ENCODE measurements around the gene RCAN2. TPM values are rescaled to one million over a fixed set of nuclear protein-coding genes. Genes with fewer than 3 reads are reported as not detected.

The RCAN2 gene
- total RNA-seq, 1 experiment from 2014 or later = 0.86 TPM

DNA sequence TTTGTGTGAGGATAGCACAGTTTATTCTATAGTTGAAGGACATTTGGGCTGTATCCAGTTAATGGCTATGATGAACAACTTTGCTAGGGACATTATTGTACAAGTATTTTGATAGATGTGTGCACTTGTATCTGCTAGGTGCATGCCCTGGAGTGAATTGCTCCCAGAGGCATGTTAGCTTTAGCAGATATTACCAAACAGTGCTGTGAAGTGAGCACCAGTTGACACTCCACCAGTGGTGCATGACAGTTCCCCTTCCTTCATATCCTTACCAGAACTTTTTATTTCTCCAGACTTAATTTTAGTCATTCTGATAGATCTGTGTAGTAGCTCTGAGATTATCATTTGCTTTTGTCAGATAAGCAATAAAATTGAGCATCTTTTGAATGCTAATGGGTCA, 271.6 kb downstream of the RCAN2 start:
- no peak for DNase-seq (ENCODE audit: low read depth)

DNA sequence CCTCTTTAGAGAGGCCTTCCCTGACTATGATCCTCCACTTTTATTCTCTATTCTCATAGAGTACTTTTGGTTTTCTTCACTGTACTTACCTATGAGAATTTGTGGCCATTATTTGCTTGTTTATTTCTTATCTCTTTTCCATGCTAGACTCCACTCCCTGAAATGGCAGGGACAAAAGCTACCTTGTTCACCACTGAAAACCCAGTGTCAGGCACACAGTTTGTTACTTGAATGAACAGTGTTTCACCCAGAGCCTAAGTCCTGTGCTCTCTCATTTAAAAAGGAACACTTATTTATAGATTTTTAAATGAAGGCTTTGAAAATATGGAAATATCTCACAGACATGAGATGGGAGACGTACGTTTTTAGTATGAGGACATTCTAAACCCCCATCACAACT, 272.8 kb downstream of the RCAN2 start:
- DNase-seq (ENCODE audit: low read depth) = no peak

DNA sequence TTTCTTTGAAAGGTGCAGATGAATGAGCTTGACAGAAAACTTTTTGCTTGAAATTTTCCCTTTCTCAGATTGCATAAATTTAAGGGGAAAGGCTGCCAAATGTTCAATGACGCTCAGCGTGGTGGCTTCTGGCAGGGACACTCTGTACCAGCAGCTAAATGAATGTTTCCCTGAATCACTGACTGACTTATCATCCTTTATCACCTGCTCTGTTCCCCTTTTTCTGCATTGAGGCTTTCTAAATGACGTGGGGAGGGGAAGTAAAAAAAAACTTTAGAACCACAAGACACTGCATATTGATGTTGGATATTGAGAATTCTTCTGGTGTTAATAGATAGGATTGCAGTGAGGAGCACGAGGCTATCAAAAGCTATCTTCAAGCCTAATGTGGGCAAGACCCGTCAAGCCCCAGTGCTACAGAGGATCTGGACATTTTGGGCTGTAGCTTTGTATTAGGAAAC, 273.5 kb downstream of the RCAN2 start:
- DNase-seq (ENCODE audit: low read depth) = peak; percentile 75

DNA sequence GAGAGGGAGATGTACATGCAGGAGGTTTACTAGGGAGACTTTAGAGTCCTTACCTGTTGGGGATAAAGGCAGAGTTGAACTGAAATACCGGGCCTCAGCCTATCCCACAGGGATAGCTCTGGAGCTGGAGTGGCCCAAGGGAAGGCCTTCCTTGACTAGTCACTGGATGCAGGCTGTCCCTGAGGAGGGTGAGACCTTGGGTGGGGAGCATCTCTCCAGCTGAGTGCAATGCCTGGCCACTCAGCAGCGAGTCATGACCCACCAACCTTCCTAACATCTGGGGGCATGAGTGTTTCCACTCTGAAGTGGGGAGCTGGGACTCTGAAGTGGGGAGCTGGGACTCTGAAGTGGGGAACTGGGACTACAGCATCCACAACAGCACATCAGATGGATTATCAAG, 274.4 kb downstream of the RCAN2 start:
- peak; percentile 27 for DNase-seq (ENCODE audit: low read depth)

DNA sequence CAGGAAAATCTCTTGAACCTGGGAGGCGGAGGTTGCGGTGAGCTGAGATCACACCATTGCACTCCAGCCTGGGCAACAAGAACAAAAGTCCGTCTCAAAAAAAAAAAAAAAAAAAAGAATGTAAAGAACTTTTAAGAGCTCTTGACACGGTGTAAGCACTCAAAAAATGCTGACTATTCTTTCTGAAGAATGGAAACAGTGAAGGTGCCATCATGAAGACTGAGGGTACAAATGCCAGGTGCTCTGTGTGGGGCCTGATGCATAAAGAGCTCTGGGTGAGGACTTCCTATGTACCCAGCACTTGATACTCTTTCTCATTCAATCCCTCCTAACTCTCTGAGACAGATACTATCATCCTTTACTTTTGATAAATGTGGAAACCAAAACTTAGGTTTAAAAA, 275.5 kb downstream of the RCAN2 start:
- DNase-seq (ENCODE audit: low read depth) = no peak

DNA sequence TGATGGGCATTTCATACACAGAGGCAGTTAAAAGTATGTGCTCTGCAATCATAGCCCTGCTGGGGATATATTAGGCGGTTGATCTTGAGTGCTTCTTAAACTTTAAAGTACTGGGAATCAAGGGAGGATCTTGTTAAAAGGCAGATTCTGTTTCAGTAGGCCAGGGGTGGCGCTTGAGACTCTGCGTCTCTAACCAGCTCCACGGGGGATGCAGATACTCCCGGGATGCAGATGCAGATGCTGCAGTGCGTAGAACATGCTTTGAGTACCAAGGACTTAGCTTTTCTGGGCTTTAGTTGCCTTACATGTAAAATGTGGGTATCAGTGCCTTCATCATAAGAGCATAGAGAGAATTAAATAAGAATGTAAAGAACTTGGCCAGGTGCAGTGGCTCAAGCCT, 276.0 kb downstream of the RCAN2 start:
- no peak for DNase-seq (ENCODE audit: low read depth)

DNA sequence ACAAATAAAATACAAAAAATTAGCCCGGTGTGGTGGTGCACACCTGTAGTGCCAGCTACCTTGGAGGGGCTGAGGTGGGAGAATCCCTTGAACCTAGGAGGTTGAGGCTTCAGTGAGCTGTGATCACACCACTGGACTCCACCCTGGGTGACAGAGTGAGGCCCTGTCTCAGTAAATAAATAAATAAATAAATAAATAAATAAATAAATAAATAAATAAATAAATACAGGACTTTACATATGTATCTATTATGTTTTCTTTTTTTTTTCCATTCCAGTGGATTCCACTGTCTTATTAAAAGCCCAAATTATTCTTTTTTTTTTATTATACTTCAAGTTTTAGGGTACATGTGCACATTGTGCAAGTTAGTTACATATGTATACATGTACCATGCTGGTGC, 279.3 kb downstream of the RCAN2 start:
- DNase-seq (ENCODE audit: low read depth) = no peak

DNA sequence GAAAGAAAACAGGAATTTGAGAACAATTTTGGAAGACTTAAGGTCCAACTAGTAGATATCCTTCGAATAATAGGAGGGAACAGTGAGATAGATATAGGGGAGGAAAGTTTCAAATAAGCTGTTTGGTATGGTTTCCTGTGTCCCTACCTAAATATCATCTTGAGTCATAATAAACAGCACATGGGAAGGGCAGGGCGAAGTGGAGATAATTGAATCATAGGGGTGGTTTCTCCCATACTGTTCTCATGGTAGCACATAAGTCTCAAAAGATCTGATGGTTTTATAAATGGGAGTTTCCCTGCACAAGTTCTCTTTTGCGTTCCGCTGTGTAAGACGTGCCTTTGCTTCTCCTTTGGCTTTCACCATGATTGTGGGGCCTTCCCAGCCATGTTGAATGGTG, 281.0 kb downstream of the RCAN2 start:
- DNase-seq (ENCODE audit: low read depth) = no peak

DNA sequence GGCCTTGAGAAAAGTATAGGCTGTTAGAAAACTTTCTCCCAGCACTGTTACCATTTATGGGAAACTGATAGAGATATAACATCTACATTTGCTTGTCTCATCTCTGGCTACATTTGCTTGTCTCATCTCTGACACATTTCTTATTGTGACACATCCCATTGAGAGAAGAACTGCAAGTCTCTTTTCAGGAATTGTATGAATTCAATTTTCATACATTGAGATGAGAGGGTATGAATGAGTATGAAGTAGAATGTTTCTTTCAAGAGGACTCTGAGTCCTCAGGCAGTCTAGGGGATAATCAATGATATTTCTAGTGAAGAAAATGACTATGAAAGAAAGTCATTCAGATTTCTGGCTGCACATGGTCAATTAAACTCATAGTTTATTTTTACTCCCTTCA, 282.9 kb downstream of the RCAN2 start:
- no peak for DNase-seq (ENCODE audit: low read depth)

DNA sequence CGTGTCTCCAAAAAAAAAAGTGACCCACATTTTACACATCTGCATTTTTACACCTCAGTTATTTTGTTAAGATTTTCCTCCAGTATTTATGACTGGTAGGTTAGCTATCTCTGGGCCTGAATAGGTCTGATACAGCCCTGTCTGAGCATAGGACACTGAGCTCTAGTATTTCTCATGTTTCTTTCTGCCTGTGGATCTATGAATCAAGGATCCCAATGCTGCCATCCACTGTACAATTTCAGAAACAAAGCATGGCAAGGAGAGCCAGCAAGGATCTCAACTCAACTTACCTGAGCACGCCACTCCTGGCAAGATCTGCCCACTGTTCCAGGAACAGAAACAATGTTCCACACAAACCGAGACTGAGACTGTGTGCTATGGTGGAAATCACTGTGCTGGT, 284.1 kb downstream of the RCAN2 start:
- no peak for DNase-seq (ENCODE audit: low read depth)

DNA sequence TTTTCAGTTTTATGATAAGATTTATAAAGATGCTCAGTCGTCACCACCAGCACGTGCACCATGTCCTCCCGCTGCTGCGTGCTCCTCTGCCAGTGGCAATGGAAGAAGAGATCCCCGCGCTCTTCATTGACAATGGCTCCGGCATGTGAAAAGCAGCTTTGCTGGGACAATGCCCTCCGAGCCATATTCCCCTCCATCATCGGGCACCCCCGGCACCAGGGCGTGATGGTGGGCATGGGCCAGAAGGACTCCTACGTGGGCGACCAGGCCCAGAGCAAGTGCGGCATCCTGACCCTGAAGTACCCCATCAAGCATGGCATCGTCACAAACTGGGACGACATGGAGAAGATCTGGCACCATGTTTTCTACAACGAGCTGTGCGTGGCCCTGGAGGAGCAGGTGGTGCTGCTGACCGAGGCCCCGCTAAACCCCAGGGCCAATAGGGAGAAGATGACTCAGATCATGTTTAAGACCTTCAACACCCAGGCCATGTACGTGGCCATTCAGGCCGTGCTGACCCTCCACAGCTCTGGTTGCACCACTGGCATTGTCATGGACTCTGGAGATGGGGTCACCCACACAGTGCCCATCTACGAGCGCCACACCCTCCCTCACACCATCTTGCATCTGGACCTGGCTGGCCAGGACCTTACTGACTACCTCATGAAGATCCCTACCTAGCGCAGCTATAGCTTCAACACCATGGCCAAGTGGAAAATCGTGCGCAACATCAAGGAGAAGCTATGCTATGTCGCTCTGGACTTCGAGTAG, 286.2 kb downstream of the RCAN2 start:
- no peak for DNase-seq (ENCODE audit: low read depth)

DNA sequence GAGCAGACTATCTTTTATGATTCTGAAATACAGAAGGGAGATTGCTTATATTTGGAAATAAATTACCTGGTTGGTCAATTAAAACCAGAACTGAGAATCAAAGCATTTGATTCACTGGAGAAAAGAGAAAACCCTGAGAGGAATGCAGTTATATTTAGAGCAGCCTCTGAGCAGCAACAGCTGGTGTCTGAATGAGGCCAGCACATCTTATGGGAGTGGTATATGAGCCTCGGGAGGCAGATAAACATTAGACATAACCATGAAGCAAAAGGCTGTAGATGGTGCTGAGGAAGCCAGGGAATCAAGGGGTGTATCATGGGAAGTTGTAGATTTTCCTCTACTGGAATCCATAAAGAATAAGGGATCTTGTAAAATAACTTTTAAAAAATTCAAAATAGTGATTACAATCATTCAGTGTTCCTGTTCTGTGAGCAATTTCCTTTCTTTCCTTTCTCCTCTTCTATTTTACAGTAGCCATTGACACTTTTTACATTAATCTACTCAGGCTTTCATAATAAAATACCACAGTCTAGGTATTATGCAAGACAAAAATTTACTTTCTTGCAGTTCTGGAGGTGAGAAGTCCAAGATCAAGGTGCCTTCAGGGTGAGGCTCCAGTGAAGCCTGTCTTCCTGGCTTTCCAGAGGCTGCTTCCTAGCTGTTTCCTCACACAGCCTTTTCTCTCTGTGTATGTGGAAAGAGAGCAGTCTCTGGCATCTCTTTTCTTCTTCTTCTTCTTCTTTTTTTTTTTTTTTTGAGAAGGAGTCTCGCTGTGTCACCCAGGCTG, 287.7 kb downstream of the RCAN2 start:
- peak; percentile 74 for DNase-seq (ENCODE audit: low read depth)

DNA sequence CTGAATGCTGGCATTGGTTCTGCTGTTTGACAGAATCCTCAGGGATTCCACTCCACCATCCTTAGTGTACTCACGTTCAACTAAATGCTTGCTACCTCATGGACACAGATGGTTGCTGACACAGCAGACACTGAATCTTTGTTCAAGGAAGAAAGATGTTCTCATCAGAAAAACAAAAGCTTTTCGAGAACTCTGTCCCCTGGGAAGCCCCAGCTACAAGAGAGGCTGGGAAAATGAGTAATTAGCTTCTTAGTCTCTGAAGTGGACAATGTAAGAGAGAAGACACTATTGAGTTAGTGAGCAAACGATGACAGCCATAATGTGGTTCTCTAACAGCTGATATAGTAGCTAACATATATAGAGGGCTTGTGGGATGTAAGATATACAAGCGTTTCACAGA, 289.5 kb downstream of the RCAN2 start:
- DNase-seq (ENCODE audit: low read depth) = no peak

DNA sequence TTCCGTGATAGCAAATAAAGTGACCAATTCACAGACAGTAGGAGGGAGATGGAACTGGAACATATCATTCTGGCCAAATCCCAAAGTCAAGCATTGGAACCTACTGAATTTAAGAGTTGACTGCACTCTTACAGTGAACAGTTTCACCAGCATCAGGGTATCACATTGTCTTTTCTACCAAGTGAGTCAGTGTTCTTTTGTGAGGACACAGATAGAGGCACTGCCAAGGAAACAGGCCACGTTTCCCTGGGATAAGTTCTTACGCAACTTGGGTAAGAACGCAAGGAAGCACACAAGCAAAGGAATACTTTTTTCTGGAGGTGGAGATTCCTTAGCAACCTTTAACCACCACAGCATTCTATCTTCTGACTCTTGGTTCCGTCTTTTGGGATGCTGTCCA, 291.9 kb downstream of the RCAN2 start:
- peak; percentile 71 for DNase-seq (ENCODE audit: low read depth)

DNA sequence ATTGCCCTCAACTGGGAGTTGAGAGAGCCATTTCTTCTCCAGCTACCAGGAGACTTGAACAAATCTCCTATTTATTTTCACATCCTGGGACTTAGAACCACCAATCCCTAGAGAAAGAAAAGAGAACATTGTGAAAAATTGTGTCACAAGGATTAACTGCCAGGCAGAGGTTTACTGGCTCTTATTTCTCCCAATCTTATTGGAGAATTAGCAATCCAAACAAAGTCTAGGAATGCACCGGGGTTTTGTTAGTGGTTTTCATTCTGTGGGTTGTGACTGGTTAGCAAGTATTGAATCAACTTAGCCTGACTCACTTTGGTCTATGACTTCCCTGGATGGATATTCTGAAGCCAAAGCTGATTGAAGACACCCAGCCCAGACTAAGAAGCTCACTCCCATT, 299.3 kb downstream of the RCAN2 start:
- peak; percentile 97 for DNase-seq (ENCODE audit: low read depth)

DNA sequence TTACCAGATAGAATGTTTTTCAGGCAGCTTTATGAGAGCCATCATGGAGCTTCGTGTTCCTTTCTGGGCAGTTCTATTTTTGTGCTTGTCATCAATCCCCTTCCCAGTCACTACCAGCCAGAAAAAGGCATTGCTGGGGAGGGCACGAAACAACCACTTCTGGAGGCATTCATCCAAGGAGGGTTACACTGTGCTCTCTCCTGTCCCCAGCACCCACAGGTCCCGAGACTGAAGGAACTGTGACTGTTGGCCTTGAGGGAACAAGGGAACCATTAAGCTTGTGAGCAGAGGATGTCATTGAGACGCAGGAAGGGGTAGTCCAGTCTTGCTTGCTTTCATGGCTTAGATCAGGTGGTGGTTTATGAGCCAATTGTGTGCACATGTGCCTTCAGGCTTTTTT, 300.4 kb downstream of the RCAN2 start:
- DNase-seq (ENCODE audit: low read depth) = no peak

DNA sequence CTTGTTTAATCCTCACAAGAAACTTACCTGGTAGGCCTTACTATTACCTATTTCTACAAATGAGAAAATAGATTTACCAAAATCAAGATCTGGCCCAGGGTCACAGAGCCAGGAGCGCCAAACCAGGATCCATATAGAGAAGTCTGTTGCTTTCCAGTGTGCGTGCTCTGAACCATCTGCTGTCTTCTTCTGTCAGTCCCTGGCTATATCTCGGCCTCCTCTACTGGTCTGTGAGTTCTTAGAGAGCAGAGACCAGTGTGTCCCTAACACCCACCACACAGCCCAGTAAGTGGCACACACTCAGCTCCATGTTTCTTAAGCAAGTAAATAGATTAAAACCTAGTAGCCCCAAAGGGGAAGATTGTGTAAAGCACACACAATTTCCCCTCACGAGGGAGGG, 301.5 kb downstream of the RCAN2 start:
- DNase-seq (ENCODE audit: low read depth) = no peak

DNA sequence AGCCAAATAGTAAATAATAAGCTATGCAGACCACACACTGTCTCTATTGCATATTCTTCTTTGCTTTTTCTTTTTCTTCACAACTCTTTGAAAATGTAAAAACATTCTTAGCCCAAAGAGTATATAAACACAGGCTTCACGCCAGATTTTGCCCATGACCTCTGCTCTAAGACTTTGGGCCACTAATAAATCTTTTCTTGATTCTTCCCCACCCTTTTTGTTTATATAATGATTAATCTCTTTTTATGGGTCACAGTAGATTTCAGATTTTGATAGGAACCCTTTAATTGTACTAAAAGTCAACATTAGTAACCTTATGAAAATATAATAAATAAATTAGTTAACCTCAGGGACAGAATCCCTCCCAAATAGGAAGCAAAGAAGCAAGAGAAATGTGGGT, 304.7 kb downstream of the RCAN2 start:
- no peak for DNase-seq (ENCODE audit: low read depth)

DNA sequence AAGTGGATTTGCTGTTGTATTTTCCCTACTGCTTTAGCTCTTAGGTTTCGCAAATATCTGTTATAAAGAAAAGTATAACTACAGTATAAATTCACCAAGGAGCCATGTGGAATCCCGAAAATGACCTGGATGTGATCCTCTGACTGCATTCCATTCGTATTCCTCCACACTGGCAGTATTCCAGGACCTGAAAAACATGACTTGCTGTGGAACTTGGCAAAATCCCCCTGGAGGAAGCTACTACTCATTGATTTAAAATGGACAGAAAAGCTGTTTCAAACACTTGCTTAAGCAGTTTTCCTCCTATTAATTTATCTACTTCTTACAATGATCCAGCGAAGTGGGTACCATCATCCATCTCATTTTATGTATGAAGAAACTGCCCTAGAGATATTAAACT, 307.1 kb downstream of the RCAN2 start:
- peak; percentile 88 for DNase-seq (ENCODE audit: low read depth)

DNA sequence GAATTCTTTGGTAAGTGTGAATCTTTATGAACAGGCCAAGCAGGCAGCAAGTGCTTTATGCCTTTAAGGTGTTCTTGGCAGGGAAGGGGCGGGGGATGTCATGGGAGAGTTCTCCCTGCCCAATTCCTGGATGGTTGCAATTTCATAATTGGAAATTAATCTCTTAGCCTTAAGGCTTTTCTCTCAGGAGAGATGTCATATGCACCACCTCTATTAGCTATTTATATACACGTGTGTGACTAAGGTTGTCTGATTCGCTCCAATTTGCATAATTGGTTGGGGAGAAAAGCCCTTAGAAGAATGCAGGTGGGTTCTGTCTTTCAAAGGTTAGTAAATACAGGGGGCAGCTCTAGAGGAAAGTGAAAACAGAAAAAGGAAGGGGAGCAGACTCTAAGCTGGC, 315.3 kb downstream of the RCAN2 start:
- DNase-seq (ENCODE audit: low read depth) = no peak

DNA sequence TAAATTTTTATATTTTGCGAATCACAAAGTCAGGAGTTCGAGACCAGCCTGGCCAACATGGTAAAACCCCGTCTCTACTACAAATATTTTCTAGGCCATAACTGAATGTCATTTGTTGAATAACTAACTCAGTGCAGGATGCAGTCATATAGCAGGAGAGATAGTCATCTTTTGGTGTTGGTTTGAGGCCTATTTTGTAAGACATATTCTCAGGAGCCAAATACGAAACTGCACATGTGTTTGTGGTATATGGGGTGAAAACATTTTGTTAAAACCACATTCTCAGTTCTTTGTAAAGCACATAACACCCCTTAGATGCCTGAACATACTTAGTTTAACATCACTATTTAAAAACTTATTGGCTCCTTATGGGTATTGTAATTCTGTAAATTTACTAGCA, 315.8 kb downstream of the RCAN2 start:
- peak; percentile 32 for DNase-seq (ENCODE audit: low read depth)

DNA sequence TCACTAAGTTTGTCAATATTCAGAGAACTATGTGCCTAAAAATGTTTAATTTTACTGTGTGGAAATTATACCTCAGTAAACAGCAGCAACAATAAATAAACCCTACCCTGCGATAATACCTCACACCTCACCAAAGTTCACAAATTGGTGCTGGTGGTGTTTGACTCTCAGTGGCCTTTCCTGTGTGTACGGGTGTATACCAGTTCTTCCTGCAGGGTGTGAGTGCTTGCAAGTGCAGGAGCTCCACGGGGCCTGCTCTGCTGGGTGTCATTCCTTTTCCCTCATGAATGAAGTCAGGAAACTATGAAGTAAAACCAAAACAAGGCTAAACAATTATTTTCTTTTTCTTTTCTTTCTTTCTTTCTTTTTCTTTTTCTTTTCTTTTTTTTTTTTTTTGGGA, 316.3 kb downstream of the RCAN2 start:
- DNase-seq (ENCODE audit: low read depth) = no peak

DNA sequence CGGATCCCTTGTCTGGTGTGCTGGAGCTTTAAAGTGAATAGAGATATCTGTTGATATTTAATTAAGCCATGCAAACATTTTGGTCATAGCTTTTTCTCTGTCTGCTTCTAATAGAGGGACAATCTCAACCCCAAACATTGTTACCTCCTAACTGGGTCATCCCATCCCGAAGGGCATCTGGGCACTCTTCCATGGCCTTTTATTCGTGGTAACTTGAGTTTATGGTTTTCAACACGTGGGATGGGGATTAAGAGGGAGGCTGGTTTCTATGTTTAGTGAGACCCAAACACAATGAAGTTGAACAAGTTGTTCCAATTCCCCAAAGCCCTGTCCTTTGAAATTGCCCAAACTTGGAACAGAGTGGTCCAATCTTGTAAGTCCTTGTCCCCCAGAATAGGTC, 319.1 kb downstream of the RCAN2 start:
- no peak for DNase-seq (ENCODE audit: low read depth)

Measured in LHCN-M2 (cell line).